Ovary (tissue), 9 donors: ENCODE measurements around the gene SLC30A10. TPM values are rescaled to one million over a fixed set of nuclear protein-coding genes. Genes with fewer than 3 reads are reported as not detected.
"Not testable (repeated sequence)": the region's sequence is repeated elsewhere in the genome, so short reads cannot be mapped to it uniquely, and the experiment has no call there.

Experiments used
- DNase-seq, 5 donors: peaks; one replicate each; pipeline ENCODE4 v3.0.0-alpha.2; 2019 to 2020
- H3K27ac ChIP-seq, 2 donors: fragments of 200-600 bp; one replicate each; pipeline versions ENCODE4 v1.5.1 to v1.8.0; 2019 to 2022
- H3K27me3 ChIP-seq: fragments of 200-600 bp; one replicate; pipeline ENCODE4 v1.8.0; 2022
- H3K36me3 ChIP-seq: fragments of 200-600 bp; sonication (generic); one replicate; pipeline ENCODE4 v1.5.1; 2019
- H3K4me1 ChIP-seq: one replicate; pipeline ENCODE4 v1.8.1; 2013; ENCODE audit warnings: mild to moderate bottlenecking, moderate library complexity; ENCODE audit not compliant: insufficient read depth
- H3K4me3 ChIP-seq: fragments of 200-600 bp; sonication (generic); one replicate; pipeline ENCODE4 v1.5.1; 2017
- H3K9me3 ChIP-seq, 2 donors: fragments of 200-600 bp in 1 of 2; sonication (generic) in 1 of 2; one replicate each; pipeline versions ENCODE4 v1.5.1 to v1.8.1; 2013 to 2019; ENCODE audit warnings: mild to moderate bottlenecking in 1 of 2, moderate library complexity in 1 of 2
- EP300 ChIP-seq: sonication (generic); formaldehyde crosslinking; IDR thresholded peaks from one replicate; pipeline ENCODE4 v1.6.1; 2017; ENCODE audit warnings: antibody characterized with exemption
- POLR2A ChIP-seq: fragments of 450-650 bp; IDR thresholded peaks from one replicate; pipeline ENCODE4 v1.6.1; 2017; ENCODE audit warnings: antibody characterized with exemption, mild to moderate bottlenecking, moderate library complexity
- WGBS, 3 donors: extraction: QIAGEN DNeasy Blood & Tissue Kit in 1 of 3; methylation state at CpG; one replicate each; pipeline versions ENCODE4 v1.1.5 to v1.1.7; 2013 to 2017; 5-methylcytosine and 5-hydroxymethylcytosine counted together
- intact Hi-C, 4 donors: fragments of 100-400 bp; cut with DNase I; formaldehyde crosslinking; loops; one replicate each; pipeline versions ENCODE4 v1.11.0 to v1.15.1; 2022 to 2023
- polyA plus RNA-seq, 2 donors: library from polyadenylated mRNA; stranded (reverse); fragments of 200-250 nt in 1 of 2; fragments of 350-450 nt in 1 of 2; fragmentation: Illumina TruSeq in 1 of 2; extraction: RNeasy Lipid Tissue Mini Kit (QIAGEN cat#74804) in 1 of 2; gene quantifications; one replicate each; pipeline ENCODE4 v1.2.3, GENCODE V29; 2013 to 2014
- total RNA-seq, 7 donors: library from RNA; depleted of rRNA in 2 of 7; stranded (reverse); fragments of >200 nt in 2 of 7; fragmentation: NEBNext Ultra II Directional in 3 of 7; extraction: Animal tissue kit (Norgen Biotek cat#: 25700) in 3 of 7; gene quantifications; one replicate each; pipeline versions ENCODE4 v1.1.0 to v1.2.4, GENCODE V29; 2016 to 2023
- TF ChIP-seq, protein P1 (sequence below), 3 donors: fragments of 450-650 bp in 2 of 3; fragments of 200-600 bp in 1 of 3; IDR thresholded peaks; one replicate each; pipeline versions ENCODE4 v1.5.1 to v1.8.0; 2016 to 2022; ENCODE audit warnings: antibody characterized with exemption in 3 of 3, mild to moderate bottlenecking in 1 of 3
- donor health status: DM: no; HTN: no; CAD: no; lungs with moderate emphysema.
- donor health status: DM: no; HTN: no; CAD: no.
- donor health status: Bipolar disorder and iron deficiency.
- donor health status: DM: yes; HTN: yes; CAD: no.
- donor health status: DM: no; HTN: no; CAD: no.
- donor health status: DM: yes; HTN: yes; CAD: no.

Gene SLC30A10
- total and polyA plus RNA-seq, 9 donors = 0.18 to 2.9 (median 0.48) TPM

GRCh38 chr1:219945795-219946194 is 17.4 kb upstream of the SLC30A10 start:
- DNase-seq = no peak
- Histone ChIP-seq H3K27ac (no peak overlapping the region), H3K4me1 (no peaks in the 10 kb centered on the region), H3K36me3 (no peaks in the 10 kb centered on the region), H3K27me3 (no peaks in the 10 kb centered on the region), H3K4me3 (no peak overlapping the region), H3K9me3 (no peaks in the 10 kb centered on the region)
- TF ChIP-seq, protein P1, sequence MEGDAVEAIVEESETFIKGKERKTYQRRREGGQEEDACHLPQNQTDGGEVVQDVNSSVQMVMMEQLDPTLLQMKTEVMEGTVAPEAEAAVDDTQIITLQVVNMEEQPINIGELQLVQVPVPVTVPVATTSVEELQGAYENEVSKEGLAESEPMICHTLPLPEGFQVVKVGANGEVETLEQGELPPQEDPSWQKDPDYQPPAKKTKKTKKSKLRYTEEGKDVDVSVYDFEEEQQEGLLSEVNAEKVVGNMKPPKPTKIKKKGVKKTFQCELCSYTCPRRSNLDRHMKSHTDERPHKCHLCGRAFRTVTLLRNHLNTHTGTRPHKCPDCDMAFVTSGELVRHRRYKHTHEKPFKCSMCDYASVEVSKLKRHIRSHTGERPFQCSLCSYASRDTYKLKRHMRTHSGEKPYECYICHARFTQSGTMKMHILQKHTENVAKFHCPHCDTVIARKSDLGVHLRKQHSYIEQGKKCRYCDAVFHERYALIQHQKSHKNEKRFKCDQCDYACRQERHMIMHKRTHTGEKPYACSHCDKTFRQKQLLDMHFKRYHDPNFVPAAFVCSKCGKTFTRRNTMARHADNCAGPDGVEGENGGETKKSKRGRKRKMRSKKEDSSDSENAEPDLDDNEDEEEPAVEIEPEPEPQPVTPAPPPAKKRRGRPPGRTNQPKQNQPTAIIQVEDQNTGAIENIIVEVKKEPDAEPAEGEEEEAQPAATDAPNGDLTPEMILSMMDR (IDR thresholded peaks at IDR 0.05) = no peak
- TF ChIP-seq EP300 = no peak
- no peak for TF ChIP-seq POLR2A
- intact Hi-C loops = no loop called here

- WGBS, 3 donors = 74 to 82% (median 76%) methylated on average over 2 of the region's 2 CpGs
- Histone ChIP-seq H3K9me3 (no peaks in the 10 kb centered on the region), H3K4me3 (no peak overlapping the region), H3K27me3 (no peaks in the 10 kb centered on the region), H3K36me3 (no peaks in the 10 kb centered on the region), H3K27ac (no peak overlapping the region), H3K4me1 (no peaks in the 10 kb centered on the region)
- intact Hi-C loops = no loop called here
- TF ChIP-seq EP300 = no peak
- TF ChIP-seq POLR2A = no peak
- TF ChIP-seq, protein P1 (IDR thresholded peaks at IDR 0.05) = no peak
- DNase-seq = no peak
These were observed 13.1 kb upstream of the SLC30A10 start for GRCh38 chr1:219941179-219942118.

DNA sequence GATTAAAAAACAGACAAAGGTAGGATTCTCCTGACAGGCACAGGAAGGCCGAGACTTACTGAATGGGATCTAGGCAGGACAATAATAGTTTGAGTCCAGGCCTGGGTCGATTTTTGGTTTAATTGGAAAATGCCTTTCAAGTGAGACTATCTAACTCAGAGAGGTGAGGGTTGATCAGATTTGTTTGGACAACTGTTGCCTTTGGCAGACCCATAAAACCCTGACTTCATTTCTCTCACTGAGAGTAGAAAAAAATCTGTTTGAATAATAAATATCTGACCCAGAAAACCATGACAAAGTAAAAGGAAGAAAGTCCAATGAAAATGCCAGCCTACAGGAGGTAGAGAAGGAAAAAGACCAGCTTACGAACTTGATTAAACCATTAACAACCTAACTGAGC is 12.3 kb upstream of the SLC30A10 start:
- Histone ChIP-seq H3K27me3 (no peaks in the 10 kb centered on the region), H3K9me3 (no peaks in the 10 kb centered on the region), H3K27ac (no peak overlapping the region), H3K4me1 (no peaks in the 10 kb centered on the region), H3K36me3 (no peaks in the 10 kb centered on the region), H3K4me3 (no peak overlapping the region)
- 62 to 65% (median 63%) methylated on average over 3 of the region's 3 CpGs for WGBS, 3 donors
- TF ChIP-seq POLR2A (no peak), EP300 (no peak)
- TF ChIP-seq, protein P1 (IDR thresholded peaks at IDR 0.05) = no peak
- DNase-seq = no peak
- intact Hi-C loops = no loop called here

DNA sequence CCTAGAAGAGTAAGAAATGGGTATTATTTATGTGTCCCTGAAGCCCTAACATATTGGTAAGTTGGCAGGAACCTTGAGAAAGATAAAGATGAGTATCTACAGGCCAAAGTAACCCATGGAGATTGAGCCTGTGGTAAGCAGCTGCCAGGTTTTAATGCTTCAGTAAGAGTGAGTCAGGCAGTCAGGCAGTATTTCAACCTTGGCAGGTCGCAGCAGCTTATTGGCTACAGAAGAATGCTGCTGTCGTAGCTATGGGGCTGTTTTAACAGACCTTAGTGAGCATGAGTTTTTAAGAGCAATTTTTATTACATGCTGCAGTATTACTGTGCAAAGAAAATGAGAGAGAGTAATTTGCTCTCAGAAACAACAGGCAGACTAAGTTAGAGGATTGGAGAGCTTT is 10.3 kb upstream of the SLC30A10 start:
- Histone ChIP-seq H3K9me3 (no peaks in the 10 kb centered on the region), H3K36me3 (no peaks in the 10 kb centered on the region), H3K27ac (no peak overlapping the region), H3K4me3 (no peak overlapping the region), H3K4me1 (no peaks in the 10 kb centered on the region), H3K27me3 (no peaks in the 10 kb centered on the region)
- intact Hi-C loops = no loop called here
- TF ChIP-seq POLR2A (no peak), EP300 (no peak)
- TF ChIP-seq, protein P1 (IDR thresholded peaks at IDR 0.05) = no peak
- DNase-seq = no peak
- WGBS, 3 donors = 8 to 10% (median 9%) methylated on average over 2 of the region's 2 CpGs

DNA sequence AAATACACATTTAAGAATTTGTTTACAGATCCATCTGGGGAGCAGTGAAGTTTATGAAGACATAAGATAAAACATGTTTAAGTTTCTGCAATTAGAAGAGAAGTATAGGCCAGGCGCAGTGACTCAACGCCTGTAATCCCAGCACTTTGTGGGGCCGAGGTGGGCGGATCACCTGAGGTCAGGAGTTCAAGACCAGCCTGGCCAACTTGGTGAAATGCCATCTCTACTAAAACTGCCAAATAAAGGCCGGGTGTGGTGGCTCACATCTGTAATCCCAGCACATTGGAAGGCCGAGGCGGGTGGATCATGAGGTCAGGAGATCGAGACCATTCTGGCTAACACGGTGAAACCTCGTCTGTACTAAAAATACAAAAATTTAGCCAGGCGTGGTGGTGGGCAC is 5.4 kb upstream of the SLC30A10 start:
- WGBS, 3 donors = 80 to 86% (median 83%) methylated on average over 11 of the region's 11 CpGs
- H3K27ac ChIP-seq, H3K9me3 ChIP-seq, H3K27me3 ChIP-seq, DNase-seq, H3K4me3 ChIP-seq, H3K36me3 ChIP-seq, H3K4me1 ChIP-seq, intact Hi-C loops: not testable (repeated sequence)
